ENCODE measurements around the gene COX11. TPM values are rescaled to one million over a fixed set of nuclear protein-coding genes. Genes with fewer than 3 reads are reported as not detected.

Gene COX11
- total and polyA plus RNA-seq, 2 donors (not counting 1 experiment from before 2014, with no cell fraction given) = 37.1 to 54.9 TPM

DNA sequence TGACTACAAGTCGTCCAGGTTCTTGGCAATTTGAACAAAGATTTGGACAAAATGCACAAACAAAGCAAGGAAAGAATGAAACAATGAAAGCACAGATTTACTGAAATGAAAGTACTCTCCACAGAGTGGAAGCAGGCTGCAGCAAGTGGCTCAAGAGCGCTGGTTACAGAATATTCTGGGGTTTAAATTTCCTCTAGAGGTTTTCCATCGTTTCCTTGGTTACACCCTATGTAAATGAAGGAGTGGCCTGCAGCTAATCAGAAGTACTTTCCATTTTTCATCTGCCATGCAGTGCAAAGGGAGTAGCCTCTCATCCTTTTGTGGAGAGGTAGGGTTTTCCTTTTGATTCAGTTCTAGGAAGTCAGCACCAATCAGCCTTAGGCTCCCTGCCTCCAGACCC lies 11.9 kb upstream of the COX11 start:
- TF ChIP-seq, protein P1, sequence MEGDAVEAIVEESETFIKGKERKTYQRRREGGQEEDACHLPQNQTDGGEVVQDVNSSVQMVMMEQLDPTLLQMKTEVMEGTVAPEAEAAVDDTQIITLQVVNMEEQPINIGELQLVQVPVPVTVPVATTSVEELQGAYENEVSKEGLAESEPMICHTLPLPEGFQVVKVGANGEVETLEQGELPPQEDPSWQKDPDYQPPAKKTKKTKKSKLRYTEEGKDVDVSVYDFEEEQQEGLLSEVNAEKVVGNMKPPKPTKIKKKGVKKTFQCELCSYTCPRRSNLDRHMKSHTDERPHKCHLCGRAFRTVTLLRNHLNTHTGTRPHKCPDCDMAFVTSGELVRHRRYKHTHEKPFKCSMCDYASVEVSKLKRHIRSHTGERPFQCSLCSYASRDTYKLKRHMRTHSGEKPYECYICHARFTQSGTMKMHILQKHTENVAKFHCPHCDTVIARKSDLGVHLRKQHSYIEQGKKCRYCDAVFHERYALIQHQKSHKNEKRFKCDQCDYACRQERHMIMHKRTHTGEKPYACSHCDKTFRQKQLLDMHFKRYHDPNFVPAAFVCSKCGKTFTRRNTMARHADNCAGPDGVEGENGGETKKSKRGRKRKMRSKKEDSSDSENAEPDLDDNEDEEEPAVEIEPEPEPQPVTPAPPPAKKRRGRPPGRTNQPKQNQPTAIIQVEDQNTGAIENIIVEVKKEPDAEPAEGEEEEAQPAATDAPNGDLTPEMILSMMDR (IDR thresholded peaks at IDR 0.05) = no peak
- TF ChIP-seq EZH2 (IDR thresholded peaks at IDR 0.05; ENCODE audit: borderline replicate concordance, insufficient read depth, low read depth, low read length, poor library complexity, severe bottlenecking) = no peak
- intact Hi-C loops (cut with micrococcal nuclease) = no loop called here
- Histone ChIP-seq H3K79me2 (ENCODE audit: control insufficient read depth, insufficient read depth, low read length) (no peaks in the 10 kb centered on the region), H3K27me3 (replicated peaks in 1 of 4; ENCODE audit: control extremely low read depth in 1 of 4, control insufficient read depth in 3 of 4, insufficient read depth in 4 of 4, low read length in 3 of 4) (no peaks in the 10 kb centered on the region), H3K4me1 (ENCODE audit: control insufficient read depth in 2 of 2, insufficient read depth in 2 of 2, low read length in 2 of 2) (no peaks in the 10 kb centered on the region), H3K9me3 (ENCODE audit: control extremely low read depth in 1 of 3, control insufficient read depth in 2 of 3, insufficient read depth in 1 of 3, low read length in 2 of 3) (peaks cover 4 to 8% (median 5%) of the 10 kb centered on the region in 3 donors), H3K27ac (ENCODE audit: low read length in 2 of 2) (no peak overlapping the region), H4K20me1 (ENCODE audit: control insufficient read depth, insufficient read depth, low read length, poor library complexity, severe bottlenecking) (no peaks in the 10 kb centered on the region), H3K36me3 (replicated peaks in 1 of 2; ENCODE audit: control extremely low read depth in 1 of 2, control insufficient read depth in 1 of 2, extremely low read depth in 1 of 2, insufficient read depth in 2 of 2, low read length in 1 of 2) (no peaks in the 10 kb centered on the region), H3K9ac (ENCODE audit: low read length) (no peak overlapping the region), H3K4me3 (ENCODE audit: control extremely low read depth in 1 of 5, extremely low read depth in 1 of 5, insufficient read depth in 1 of 5, low read depth in 2 of 5, low read length in 4 of 5) (no peak overlapping the region), H3K4me2 (replicated peaks; ENCODE audit: low read depth, low read length, poor library complexity, severe bottlenecking) (no peak overlapping the region), H2AFZ (ENCODE audit: insufficient read depth, low read depth, low read length, poor library complexity, severe bottlenecking) (no peak overlapping the region)
- H3K27ac Mint-ChIP-seq = no peak overlapping the region
- H3K9me3 Mint-ChIP-seq (ENCODE audit: insufficient read depth) = no peaks in the 10 kb centered on the region
- WGBS (ENCODE audit: insufficient coverage) = 94% methylated on average over 2 of the region's 3 CpGs
- CTCF ChIA-PET = interaction anchor here (1.2 to 2.1 kb wide), 2 partner anchors 13 to 15 kb away, joined by 3 to 7 read pairs; no protein-coding TSS in a partner anchor
- no peaks in the 10 kb centered on the region for H3K4me1 Mint-ChIP-seq
- DNase-seq (no peak), ATAC-seq (ENCODE audit: low read depth) (no peak)
- H3K4me3 Mint-ChIP-seq = no peak overlapping the region
- POLR2A ChIA-PET = no interaction called here
- no peaks in the 10 kb centered on the region for H3K27me3 Mint-ChIP-seq

GRCh38 chr17:54979657-54980056 lies 11.2 kb upstream of the COX11 start:
- DNase-seq = no peak
- Histone ChIP-seq H3K9ac (ENCODE audit: low read length) (no peak overlapping the region), H3K4me2 (replicated peaks; ENCODE audit: low read depth, low read length, poor library complexity, severe bottlenecking) (no peak overlapping the region), H3K9me3 (ENCODE audit: control extremely low read depth in 1 of 3, control insufficient read depth in 2 of 3, insufficient read depth in 1 of 3, low read length in 2 of 3) (peaks cover 4 to 8% (median 5%) of the 10 kb centered on the region in 3 donors), H4K20me1 (ENCODE audit: control insufficient read depth, insufficient read depth, low read length, poor library complexity, severe bottlenecking) (no peaks in the 10 kb centered on the region), H2AFZ (ENCODE audit: insufficient read depth, low read depth, low read length, poor library complexity, severe bottlenecking) (no peak overlapping the region), H3K4me3 (ENCODE audit: control extremely low read depth in 1 of 5, extremely low read depth in 1 of 5, insufficient read depth in 1 of 5, low read depth in 2 of 5, low read length in 4 of 5) (no peak overlapping the region), H3K36me3 (replicated peaks in 1 of 2; ENCODE audit: control extremely low read depth in 1 of 2, control insufficient read depth in 1 of 2, extremely low read depth in 1 of 2, insufficient read depth in 2 of 2, low read length in 1 of 2) (no peaks in the 10 kb centered on the region), H3K27ac (ENCODE audit: low read length in 2 of 2) (no peak overlapping the region), H3K27me3 (replicated peaks in 1 of 4; ENCODE audit: control extremely low read depth in 1 of 4, control insufficient read depth in 3 of 4, insufficient read depth in 4 of 4, low read length in 3 of 4) (no peaks in the 10 kb centered on the region), H3K4me1 (ENCODE audit: control insufficient read depth in 2 of 2, insufficient read depth in 2 of 2, low read length in 2 of 2) (no peaks in the 10 kb centered on the region), H3K79me2 (ENCODE audit: control insufficient read depth, insufficient read depth, low read length) (no peaks in the 10 kb centered on the region)
- no peaks in the 10 kb centered on the region for H3K27me3 Mint-ChIP-seq
- no peak overlapping the region for H3K4me3 Mint-ChIP-seq
- intact Hi-C loops (cut with micrococcal nuclease) = no loop called here
- H3K4me1 Mint-ChIP-seq = no peaks in the 10 kb centered on the region
- no peaks in the 10 kb centered on the region for H3K9me3 Mint-ChIP-seq (ENCODE audit: insufficient read depth)
- TF ChIP-seq, protein P1 (IDR thresholded peaks at IDR 0.05) = no peak
- no peak for TF ChIP-seq EZH2 (IDR thresholded peaks at IDR 0.05; ENCODE audit: borderline replicate concordance, insufficient read depth, low read depth, low read length, poor library complexity, severe bottlenecking)
- ChIA-PET CTCF (interaction anchor here (1.2 to 2.1 kb wide), 2 partner anchors 13 to 16 kb away, joined by 3 to 7 read pairs; no protein-coding TSS in a partner anchor), POLR2A (no interaction called here)
- H3K27ac Mint-ChIP-seq = no peak overlapping the region
- no peak for ATAC-seq (ENCODE audit: low read depth)
